ENCODE measurements around the gene GJB4. TPM values are rescaled to one million over a fixed set of nuclear protein-coding genes. Genes with fewer than 3 reads are reported as not detected.
"Not testable (repeated sequence)": the region's sequence is repeated elsewhere in the genome, so short reads cannot be mapped to it uniquely, and the experiment has no call there.

Gene GJB4
- total and polyA plus RNA-seq, 2 donors (not counting 1 experiment from before 2014, with no cell fraction given), result not detected

DNA sequence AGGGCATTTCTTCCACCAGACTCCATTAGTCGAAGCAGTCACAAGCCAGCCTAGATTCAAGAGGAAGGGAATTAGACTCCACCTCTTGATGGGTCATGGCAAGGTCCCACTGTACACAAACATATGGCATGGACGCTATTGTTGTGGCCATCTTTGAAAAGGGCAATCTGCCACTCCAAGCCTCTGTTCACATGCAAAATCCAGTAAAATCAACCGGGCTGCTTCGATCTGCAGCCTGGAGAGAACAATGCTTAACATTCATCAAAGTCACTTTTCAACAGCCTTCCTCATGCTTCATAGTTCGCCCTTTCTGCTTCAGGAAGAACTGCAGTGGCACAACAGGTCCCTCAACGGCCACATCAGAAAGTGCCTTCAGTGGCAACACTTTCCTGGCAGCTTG lies 32.7 kb upstream of the GJB4 start:
- Mint-ChIP-seq H3K27ac (no peak overlapping the region), H3K4me3 (no peak overlapping the region), H3K9me3 (ENCODE audit: insufficient read depth) (no peaks in the 10 kb centered on the region), H3K4me1 (no peaks in the 10 kb centered on the region), H3K27me3 (peaks cover 32% of the 10 kb centered on the region)
- intact Hi-C loops (cut with micrococcal nuclease), result loop anchor here (1.0 kb wide), 1 partner anchor 37 kb away; no protein-coding TSS in a partner anchor
- no peak overlapping the region for H2AFZ ChIP-seq (ENCODE audit: insufficient read depth, low read depth, low read length, poor library complexity, severe bottlenecking)
- POLR2A ChIA-PET, result no interaction called here
- H3K4me1 ChIP-seq (ENCODE audit: control insufficient read depth in 2 of 2, insufficient read depth in 2 of 2, low read length in 2 of 2), result no peaks in the 10 kb centered on the region
- DNase-seq, result no peak
- H3K9me3 ChIP-seq (ENCODE audit: control extremely low read depth in 1 of 3, control insufficient read depth in 2 of 3, insufficient read depth in 1 of 3, low read length in 2 of 3), result no peaks in the 10 kb centered on the region
- H3K9ac ChIP-seq (ENCODE audit: low read length), result no peak overlapping the region
- TF ChIP-seq CTCF (IDR thresholded peaks at IDR 0.05) (no peak), EZH2 (IDR thresholded peaks at IDR 0.05; ENCODE audit: borderline replicate concordance, insufficient read depth, low read depth, low read length, poor library complexity, severe bottlenecking) (no peak)
- WGBS (ENCODE audit: insufficient coverage), result 41% methylated on average over 6 of the region's 6 CpGs
- H3K79me2 ChIP-seq (ENCODE audit: control insufficient read depth, insufficient read depth, low read length), result no peaks in the 10 kb centered on the region
- CTCF ChIA-PET, result interaction anchor here (1.0 kb wide), 1 partner anchor 15 kb away, joined by 6 read pairs; no protein-coding TSS in a partner anchor
- no peak overlapping the region for H3K4me3 ChIP-seq (ENCODE audit: control extremely low read depth in 1 of 5, extremely low read depth in 1 of 5, insufficient read depth in 1 of 5, low read depth in 2 of 5, low read length in 4 of 5)
- H3K4me2 ChIP-seq (replicated peaks; ENCODE audit: low read depth, low read length, poor library complexity, severe bottlenecking), result no peak overlapping the region
- H3K27ac ChIP-seq (ENCODE audit: low read length in 2 of 2), result no peak overlapping the region
- peaks cover 0 to 10% (median 2%) of the 10 kb centered on the region in 4 experiments for H3K27me3 ChIP-seq (replicated peaks in 1 of 4; ENCODE audit: control extremely low read depth in 1 of 4, control insufficient read depth in 3 of 4, insufficient read depth in 4 of 4, low read length in 3 of 4)
- ATAC-seq (ENCODE audit: low read depth), result no peak
- H3K36me3 ChIP-seq (replicated peaks in 1 of 2; ENCODE audit: control extremely low read depth in 1 of 2, control insufficient read depth in 1 of 2, extremely low read depth in 1 of 2, insufficient read depth in 2 of 2, low read length in 1 of 2), result no peaks in the 10 kb centered on the region
- no peaks in the 10 kb centered on the region for H4K20me1 ChIP-seq (ENCODE audit: control insufficient read depth, insufficient read depth, low read length, poor library complexity, severe bottlenecking)

GRCh38 chr1:34730485-34730884 lies 29.1 kb upstream of the GJB4 start:
- Histone ChIP-seq H2AFZ (ENCODE audit: insufficient read depth, low read depth, low read length, poor library complexity, severe bottlenecking) (no peak overlapping the region), H4K20me1 (ENCODE audit: control insufficient read depth, insufficient read depth, low read length, poor library complexity, severe bottlenecking) (no peaks in the 10 kb centered on the region), H3K79me2 (ENCODE audit: control insufficient read depth, insufficient read depth, low read length) (no peaks in the 10 kb centered on the region), H3K4me2 (replicated peaks; ENCODE audit: low read depth, low read length, poor library complexity, severe bottlenecking) (no peak overlapping the region), H3K9ac (ENCODE audit: low read length) (no peak overlapping the region), H3K27ac (ENCODE audit: low read length in 2 of 2) (no peak overlapping the region), H3K9me3 (ENCODE audit: control extremely low read depth in 1 of 3, control insufficient read depth in 2 of 3, insufficient read depth in 1 of 3, low read length in 2 of 3) (no peaks in the 10 kb centered on the region), H3K4me3 (ENCODE audit: control extremely low read depth in 1 of 5, extremely low read depth in 1 of 5, insufficient read depth in 1 of 5, low read depth in 2 of 5, low read length in 4 of 5) (no peak overlapping the region), H3K4me1 (ENCODE audit: control insufficient read depth in 2 of 2, insufficient read depth in 2 of 2, low read length in 2 of 2) (no peaks in the 10 kb centered on the region), H3K36me3 (replicated peaks in 1 of 2; ENCODE audit: control extremely low read depth in 1 of 2, control insufficient read depth in 1 of 2, extremely low read depth in 1 of 2, insufficient read depth in 2 of 2, low read length in 1 of 2) (no peaks in the 10 kb centered on the region), H3K27me3 (replicated peaks in 1 of 4; ENCODE audit: control extremely low read depth in 1 of 4, control insufficient read depth in 3 of 4, insufficient read depth in 4 of 4, low read length in 3 of 4) (peaks cover 0 to 9% (median under 1%) of the 10 kb centered on the region in 4 experiments)
- Mint-ChIP-seq H3K4me3 (no peak overlapping the region), H3K27ac (no peak overlapping the region), H3K27me3 (peaks cover 29% of the 10 kb centered on the region), H3K4me1 (no peaks in the 10 kb centered on the region), H3K9me3 (ENCODE audit: insufficient read depth) (no peaks in the 10 kb centered on the region)
- ChIA-PET CTCF (interaction anchor here (2.6 kb wide), 1 partner anchor 12 kb away, joined by 8 read pairs; no protein-coding TSS in a partner anchor), POLR2A (no interaction called here)
- intact Hi-C loops (cut with micrococcal nuclease), result no loop called here
- no peak for DNase-seq
- no peak for ATAC-seq (ENCODE audit: low read depth)
- 88% methylated on average over 5 of the region's 5 CpGs for WGBS (ENCODE audit: insufficient coverage)
- no peak for TF ChIP-seq CTCF (IDR thresholded peaks at IDR 0.05)
- TF ChIP-seq EZH2 (IDR thresholded peaks at IDR 0.05; ENCODE audit: borderline replicate concordance, insufficient read depth, low read depth, low read length, poor library complexity, severe bottlenecking), result no peak

GRCh38 chr1:34732831-34733230 lies 26.7 kb upstream of the GJB4 start:
- intact Hi-C loops (cut with micrococcal nuclease); H3K4me3 Mint-ChIP-seq; ATAC-seq (ENCODE audit: low read depth); H3K79me2 ChIP-seq (ENCODE audit: control insufficient read depth, insufficient read depth, low read length); POLR2A ChIA-PET; H3K4me1 ChIP-seq (ENCODE audit: control insufficient read depth in 2 of 2, insufficient read depth in 2 of 2, low read length in 2 of 2); H3K4me2 ChIP-seq (replicated peaks; ENCODE audit: low read depth, low read length, poor library complexity, severe bottlenecking); DNase-seq; H3K27ac Mint-ChIP-seq; H3K27me3 ChIP-seq (replicated peaks in 1 of 4; ENCODE audit: control extremely low read depth in 1 of 4, control insufficient read depth in 3 of 4, insufficient read depth in 4 of 4, low read length in 3 of 4); H3K4me1 Mint-ChIP-seq; H3K9ac ChIP-seq (ENCODE audit: low read length); H4K20me1 ChIP-seq (ENCODE audit: control insufficient read depth, insufficient read depth, low read length, poor library complexity, severe bottlenecking); H3K36me3 ChIP-seq (replicated peaks in 1 of 2; ENCODE audit: control extremely low read depth in 1 of 2, control insufficient read depth in 1 of 2, extremely low read depth in 1 of 2, insufficient read depth in 2 of 2, low read length in 1 of 2); H3K9me3 ChIP-seq (ENCODE audit: control extremely low read depth in 1 of 3, control insufficient read depth in 2 of 3, insufficient read depth in 1 of 3, low read length in 2 of 3); H3K4me3 ChIP-seq (ENCODE audit: control extremely low read depth in 1 of 5, extremely low read depth in 1 of 5, insufficient read depth in 1 of 5, low read depth in 2 of 5, low read length in 4 of 5); H3K27ac ChIP-seq (ENCODE audit: low read length in 2 of 2); H2AFZ ChIP-seq (ENCODE audit: insufficient read depth, low read depth, low read length, poor library complexity, severe bottlenecking); H3K9me3 Mint-ChIP-seq (ENCODE audit: insufficient read depth): not testable (repeated sequence)
- CTCF ChIA-PET, result interaction anchor here (2.1 kb wide), 1 partner anchor 11 kb away, joined by 11 read pairs; no protein-coding TSS in a partner anchor
- WGBS (ENCODE audit: insufficient coverage), result 76% methylated on average over 3 of the region's 7 CpGs
- H3K27me3 Mint-ChIP-seq, result peaks cover 25% of the 10 kb centered on the region

Measured in B cell (primary cell).